K562 (cell line): ENCODE measurements around the gene NPEPL1. TPM values are rescaled to one million over a fixed set of nuclear protein-coding genes. Genes with fewer than 3 reads are reported as not detected.

ENCODE experiments used
- DDX20 ChIP-seq: fragments of 450-650 bp; IDR thresholded peaks from 2 replicates; pipeline ENCODE4 v1.6.1; 2016; ENCODE audit warnings: missing genetic modification characterization, low read depth, mild to moderate bottlenecking, missing compliant biosample characterization, moderate library complexity
- MGA ChIP-seq: fragments of 450-650 bp; IDR thresholded peaks from 2 replicates; pipeline ENCODE4 v1.6.1; 2016; ENCODE audit warnings: mild to moderate bottlenecking, moderate library complexity
- SMC3 ChIP-seq: conservative IDR thresholded peaks from 2 replicates; pipeline ENCODE4 v1.6.1; 2011; ENCODE audit warnings: low read depth, low read length, improper control_type of control experiment; ENCODE audit not compliant: insufficient read depth
- polyA plus RNA-seq, 8 experiments: library from polyadenylated mRNA; depleted of rRNA in 4 of 8; stranded (reverse) in 5 of 8; unstranded in 3 of 8; fragments of >200 nt; fragmentation: Nextera tagmentation in 2 of 8; fragmentation: Illumina TruSeq in 1 of 8; extraction: Ambion mirVana in 2 of 8; extraction: Trizol in 1 of 8; gene quantifications; 2 replicates each; pipeline versions ENCODE4 v1.2.1 to v1.2.3, GENCODE V29; 2011 to 2014; ENCODE audit warnings: inconsistent platforms in 1 of 8, missing spikeins in 1 of 8
- total RNA-seq, 7 experiments: library from RNA; depleted of rRNA in 6 of 7; stranded (reverse); fragments of >200 nt in 6 of 7; fragmentation: Illumina TruSeq in 2 of 7; extraction: Trizol in 2 of 7; gene quantifications; 2 replicates each; pipeline versions ENCODE4 v1.2.1 to v1.2.3, GENCODE V29; 2011 to 2021; ENCODE audit warnings: low replicate concordance in 1 of 7

The NPEPL1 gene
- total and polyA plus RNA-seq, 9 of the 15 experiments (the other 6 are each of a cell fraction or from before 2014, with no cell fraction given), result 0.04 to 5.6 (median 0.94) TPM

- no peak for TF ChIP-seq MGA
- no peak for TF ChIP-seq SMC3
- TF ChIP-seq DDX20, result no peak
Measured at GRCh38 chr20:58670102-58670501, 22.5 kb upstream of the NPEPL1 start (continued).
